GM06990 (cell line): Measurements from ENCODE around the gene TIMM44.

Experiments
- DNase-seq: peaks from one replicate; pipeline ENCODE4 v3.0.0-alpha.2; 2011; ENCODE audit not compliant: insufficient read length; ENCODE audit errors: extremely low read depth
- H3K27me3 ChIP-seq: replicated peaks from 2 replicates; pipeline ENCODE4 v1.6.0; 2011; ENCODE audit warnings: low read length; ENCODE audit not compliant: control insufficient read depth, insufficient read depth
- H3K36me3 ChIP-seq: 2 replicates; pipeline ENCODE4 v1.5.1; 2011; ENCODE audit warnings: low read length; ENCODE audit not compliant: control insufficient read depth, insufficient read depth
- H3K4me3 ChIP-seq: replicated peaks from 2 replicates; pipeline ENCODE4 v1.5.1; 2011; ENCODE audit warnings: low read depth, mild to moderate bottlenecking, control low read depth, low read length
- TF ChIP-seq, protein P1 (sequence below): IDR thresholded peaks from 2 replicates; pipeline ENCODE4 v1.5.1; 2011; ENCODE audit warnings: low read length, control low read depth, mild to moderate bottlenecking, inconsistent platforms; ENCODE audit not compliant: insufficient read depth, poor library complexity, severe bottlenecking

Gene TIMM44

DNA sequence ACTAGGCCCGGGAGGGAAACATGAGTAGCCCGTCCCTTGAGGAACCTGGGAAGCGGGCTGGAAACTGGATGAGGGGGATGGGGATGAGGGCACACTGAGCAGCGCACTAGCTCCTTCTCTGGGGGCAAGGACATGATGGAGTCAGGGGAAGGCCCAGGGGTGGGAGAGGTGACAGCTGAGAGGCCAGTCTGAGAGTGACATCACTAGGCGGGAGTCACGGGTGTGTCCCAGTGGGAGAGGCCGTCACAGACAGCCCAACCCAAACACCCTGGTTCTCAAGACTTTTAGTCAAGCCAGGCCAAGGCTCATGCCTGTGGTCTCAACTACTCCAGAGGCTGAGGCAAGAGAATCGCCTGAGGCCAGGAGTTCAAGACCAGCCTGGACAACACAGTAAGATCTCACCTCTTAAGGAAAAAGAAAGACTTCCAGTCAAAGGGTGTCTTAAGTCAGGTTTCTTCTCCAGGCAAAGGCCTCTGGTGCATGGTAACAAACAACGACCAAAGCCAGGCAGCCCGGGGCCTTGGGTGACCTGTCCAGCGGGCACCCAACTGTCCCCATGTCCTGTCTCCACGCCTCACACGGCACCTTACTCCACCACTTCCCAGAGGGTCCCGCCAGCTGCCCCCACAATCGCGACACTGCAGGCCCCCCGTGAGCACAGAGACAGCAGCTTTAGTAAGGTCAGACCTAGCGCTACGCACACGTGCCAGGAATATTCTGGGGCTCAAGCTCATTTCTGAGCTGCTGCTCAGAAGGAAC is 25.5 kb upstream of the TIMM44 start:
- no peak overlapping the region for H3K4me3 ChIP-seq
- no peaks in the 10 kb centered on the region for H3K27me3 ChIP-seq
- H3K36me3 ChIP-seq = peaks cover 32% of the 10 kb centered on the region
- DNase-seq = no peak
- TF ChIP-seq, protein P1, sequence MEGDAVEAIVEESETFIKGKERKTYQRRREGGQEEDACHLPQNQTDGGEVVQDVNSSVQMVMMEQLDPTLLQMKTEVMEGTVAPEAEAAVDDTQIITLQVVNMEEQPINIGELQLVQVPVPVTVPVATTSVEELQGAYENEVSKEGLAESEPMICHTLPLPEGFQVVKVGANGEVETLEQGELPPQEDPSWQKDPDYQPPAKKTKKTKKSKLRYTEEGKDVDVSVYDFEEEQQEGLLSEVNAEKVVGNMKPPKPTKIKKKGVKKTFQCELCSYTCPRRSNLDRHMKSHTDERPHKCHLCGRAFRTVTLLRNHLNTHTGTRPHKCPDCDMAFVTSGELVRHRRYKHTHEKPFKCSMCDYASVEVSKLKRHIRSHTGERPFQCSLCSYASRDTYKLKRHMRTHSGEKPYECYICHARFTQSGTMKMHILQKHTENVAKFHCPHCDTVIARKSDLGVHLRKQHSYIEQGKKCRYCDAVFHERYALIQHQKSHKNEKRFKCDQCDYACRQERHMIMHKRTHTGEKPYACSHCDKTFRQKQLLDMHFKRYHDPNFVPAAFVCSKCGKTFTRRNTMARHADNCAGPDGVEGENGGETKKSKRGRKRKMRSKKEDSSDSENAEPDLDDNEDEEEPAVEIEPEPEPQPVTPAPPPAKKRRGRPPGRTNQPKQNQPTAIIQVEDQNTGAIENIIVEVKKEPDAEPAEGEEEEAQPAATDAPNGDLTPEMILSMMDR = no peak

- no peak for DNase-seq
- Histone ChIP-seq H3K4me3 (no peak overlapping the region), H3K36me3 (peaks cover 34% of the 10 kb centered on the region), H3K27me3 (no peaks in the 10 kb centered on the region)
- TF ChIP-seq, protein P1 = no peak
These were observed 24.7 kb upstream of the TIMM44 start for GRCh38 chr19:7968008-7968795.

GRCh38 chr19:7965921-7966665 is 22.6 kb upstream of the TIMM44 start:
- Histone ChIP-seq H3K4me3 (no peak overlapping the region), H3K27me3 (no peaks in the 10 kb centered on the region), H3K36me3 (peaks cover 36% of the 10 kb centered on the region)
- no peak for DNase-seq
- TF ChIP-seq, protein P1 = no peak

DNA sequence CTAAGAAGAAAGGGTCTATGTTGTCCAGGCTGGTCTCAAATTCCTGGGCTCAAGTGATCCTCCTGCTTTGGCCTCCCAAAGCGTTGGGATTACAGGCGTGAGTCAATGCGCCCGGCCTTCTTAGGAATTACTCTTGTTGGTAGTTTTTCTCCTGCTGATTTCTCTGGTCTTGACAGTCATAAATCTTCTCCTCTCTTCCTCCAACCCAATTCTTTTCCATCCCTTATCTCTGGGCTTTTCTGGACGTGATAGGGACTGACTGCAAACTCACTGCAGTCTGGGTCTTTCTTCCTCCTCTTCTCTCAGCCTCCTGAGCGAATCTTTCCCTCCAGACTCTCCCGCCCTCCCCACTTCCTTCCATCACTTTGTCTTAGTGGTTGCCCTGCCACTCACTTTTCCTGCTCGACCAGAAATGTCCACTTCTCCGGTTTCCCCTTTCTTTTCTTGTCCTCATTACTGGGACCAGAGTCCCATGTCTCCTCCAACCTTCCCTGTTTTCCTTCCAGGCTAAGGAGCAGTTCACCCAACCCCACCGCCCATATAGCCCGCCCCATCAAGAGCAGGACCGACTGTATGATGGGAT is 21.9 kb upstream of the TIMM44 start:
- Histone ChIP-seq H3K27me3 (no peaks in the 10 kb centered on the region), H3K36me3 (peaks cover 38% of the 10 kb centered on the region), H3K4me3 (no peak overlapping the region)
- DNase-seq = no peak
- TF ChIP-seq, protein P1 = no peak

GRCh38 chr19:7963566-7963965 is 20.1 kb upstream of the TIMM44 start:
- peaks cover 30% of the 10 kb centered on the region for H3K36me3 ChIP-seq
- TF ChIP-seq, protein P1 = no peak
- DNase-seq = no peak

More at GRCh38 chr19:7963566-7963965, 20.1 kb upstream of the TIMM44 start:
- Histone ChIP-seq H3K27me3 (no peaks in the 10 kb centered on the region), H3K4me3 (no peak overlapping the region)
